ENCODE data around the gene MAP3K21. TPM values are rescaled to one million over a fixed set of nuclear protein-coding genes. Genes with fewer than 3 reads are reported as not detected.

Gene MAP3K21
- total and polyA plus RNA-seq, 2 of the 8 experiments (the other 6 are each of a cell fraction or from before 2014, with no cell fraction given), result 21.2 to 21.8 TPM

- Histone ChIP-seq H2BK20ac (ENCODE audit: low read length) (no peak overlapping the region), H2BK15ac (ENCODE audit: low read length) (no peak overlapping the region), H3K9ac (replicated peaks in 1 of 4; ENCODE audit: extremely low read depth in 1 of 4, low read depth in 3 of 4, low read length in 3 of 4) (no peak overlapping the region), H3K56ac (replicated peaks; ENCODE audit: insufficient read length, low read depth, low read length) (no peak overlapping the region), H3K27me3 (replicated peaks in 1 of 4; ENCODE audit: control insufficient read depth in 3 of 4, extremely low read depth in 1 of 4, insufficient read depth in 3 of 4, low read length in 3 of 4) (no peaks in the 10 kb centered on the region), H3K79me1 (ENCODE audit: low read depth, low read length) (no peaks in the 10 kb centered on the region), H3K36me3 (ENCODE audit: control insufficient read depth in 2 of 4, insufficient read depth in 4 of 4, low read length in 3 of 4) (no peaks in the 10 kb centered on the region), H2BK5ac (ENCODE audit: low read depth, low read length) (no peak overlapping the region), H2BK120ac (replicated peaks; ENCODE audit: low read depth, low read length) (no peak overlapping the region), H3K4me3 (ENCODE audit: extremely low read depth in 1 of 4, insufficient read depth in 2 of 4, low read depth in 3 of 4, low read length in 4 of 4) (no peak overlapping the region), H3K18ac (ENCODE audit: extremely low read depth, low read length) (no peak overlapping the region), H4K91ac (replicated peaks; ENCODE audit: insufficient read length, low read length) (no peak overlapping the region), H3K79me2 (ENCODE audit: control insufficient read depth in 1 of 2, insufficient read depth in 2 of 2, low read length in 2 of 2) (no peaks in the 10 kb centered on the region), H3K4ac (replicated peaks; ENCODE audit: insufficient read length, low read depth, low read length) (no peak overlapping the region), H3K4me1 (replicated peaks in 1 of 4; ENCODE audit: control insufficient read depth in 3 of 4, insufficient read depth in 4 of 4, low read length in 3 of 4) (no peaks in the 10 kb centered on the region; a peak in 1 of 7 replicates), H3K27ac (ENCODE audit: low read depth, low read length) (no peak overlapping the region), H3K9me3 (ENCODE audit: insufficient read depth in 2 of 2, low read depth in 1 of 2, low read length in 1 of 2) (no peaks in the 10 kb centered on the region), H3K23me2 (ENCODE audit: low read depth, low read length) (no peaks in the 10 kb centered on the region; the same call in 1 of the 2 replicates), H3K14ac (ENCODE audit: insufficient read length) (no peak overlapping the region), H2AK5ac (ENCODE audit: low read depth, low read length) (no peak overlapping the region), H4K5ac (ENCODE audit: insufficient read length, low read depth, low read length) (no peak overlapping the region), H4K20me1 (replicated peaks in 1 of 2; ENCODE audit: control insufficient read depth in 1 of 2, insufficient read depth in 2 of 2, low read length in 2 of 2) (no peaks in the 10 kb centered on the region), H3K4me2 (ENCODE audit: insufficient read depth in 1 of 2, low read depth in 2 of 2, low read length in 2 of 2) (no peak overlapping the region), H2AFZ (ENCODE audit: low read length) (no peak overlapping the region; the same call in 1 of the 2 replicates), H4K8ac (ENCODE audit: extremely low read depth, insufficient read depth, low read length) (no peak overlapping the region), H2BK12ac (ENCODE audit: low read depth, low read length) (no peak overlapping the region), H3K23ac (ENCODE audit: insufficient read length) (no peak overlapping the region)
- 64% methylated on average over 1 of the region's 1 CpG; no CpG with 5 or more reads in 1 of the 2 experiments for WGBS, 2 experiments (ENCODE audit: extremely low coverage in 1 of 2, insufficient coverage in 1 of 2, insufficient read length in 1 of 2, insufficient replicate concordance in 2 of 2, low coverage in 1 of 2, low lambda C conversion rate in 2 of 2, missing lambda C conversion rate in 1 of 2)
- ChIA-PET CTCF (ENCODE audit: partially characterized antibody) (interaction anchor here (0.8 to 5.4 kb wide), 5 partner anchors 7 to 402 kb away, joined by 3 to 31 read pairs (median 3); no protein-coding TSS in a partner anchor), POLR2A (ENCODE audit: partially characterized antibody) (no interaction called here)
- FAIRE-seq (no peak), DNase-seq (ENCODE audit: low read depth in 1 of 2, low spot score in 2 of 2) (no peak)
Observed at GRCh38 chr1:233389169-233389568, 61.6 kb downstream of the MAP3K21 start.

Measured in H1 (cell line).